CD4-positive, alpha-beta T cell treated with Interleukin-17A for 1 hour (primary cell): ENCODE data around the gene TLCD3B.

Experiments used
- DNase-seq: peaks from one replicate; pipeline ENCODE4 v3.0.0-alpha.2; 2020

TLCD3B gene

GRCh38 chr16:30004424-30004776 lies 26.7 kb downstream of the TLCD3B start:
- no peak for DNase-seq

- no peak for DNase-seq
Observed at GRCh38 chr16:30003670-30004423, 27.2 kb downstream of the TLCD3B start.

GRCh38 chr16:30002614-30003346 lies 28.3 kb downstream of the TLCD3B start:
- no peak for DNase-seq

GRCh38 chr16:30000735-30001631 lies 30.1 kb downstream of the TLCD3B start:
- DNase-seq, result no peak

- no peak for DNase-seq
Observed at GRCh38 chr16:29999605-30000004, 31.5 kb downstream of the TLCD3B start.

GRCh38 chr16:29996766-29997250 lies 34.3 kb downstream of the TLCD3B start:
- no peak for DNase-seq

- DNase-seq, result peak; percentile 98
Observed at GRCh38 chr16:29995911-29996765, 34.9 kb downstream of the TLCD3B start, which contains the start of gene INO80E. Gene INO80E, plus strand, starts transcription at chr16:29996241. Its CDS starts 70 bp downstream, at chr16:29996311.

- DNase-seq, result peak; percentile 89
Observed at GRCh38 chr16:29995324-29995910, 35.7 kb downstream of the TLCD3B start, which contains the start of gene HIRIP3. Gene HIRIP3, minus strand, starts transcription at chr16:29995617. Its CDS starts 12 bp downstream, at chr16:29995605.

GRCh38 chr16:29994600-29995323 lies 36.3 kb downstream of the TLCD3B start:
- no peak for DNase-seq

- DNase-seq, result no peak
Observed at GRCh38 chr16:29993903-29994599, 37.0 kb downstream of the TLCD3B start.

- DNase-seq, result no peak
Observed at GRCh38 chr16:29993191-29993902, 37.7 kb downstream of the TLCD3B start.

- DNase-seq, result no peak
Observed at GRCh38 chr16:29992344-29992967, 38.6 kb downstream of the TLCD3B start.

- DNase-seq, result no peak
Observed at GRCh38 chr16:29991571-29991904, 39.5 kb downstream of the TLCD3B start.

- DNase-seq, result no peak
Observed at GRCh38 chr16:29990883-29991570, 40.0 kb downstream of the TLCD3B start.

- DNase-seq, result no peak
Observed at GRCh38 chr16:29990034-29990433, 41.0 kb downstream of the TLCD3B start.

- DNase-seq, result no peak
Observed at GRCh38 chr16:29989111-29989858, 41.8 kb downstream of the TLCD3B start.

- DNase-seq, result no peak
Observed at GRCh38 chr16:29988346-29989075, 42.6 kb downstream of the TLCD3B start.
